GM12878 (cell line): ENCODE measurements around the gene ARHGEF7. TPM values are rescaled to one million over a fixed set of nuclear protein-coding genes. Genes with fewer than 3 reads are reported as not detected.

Experiments
- ATAC-seq: fragments of 200-7000 bp; cut with Tn5 transposase; 3 replicates; pipeline ENCODE4 v1.9.1; 2020; ENCODE audit warnings: mild to moderate bottlenecking, moderate library complexity
- BruUV-seq: library from RNA; stranded (reverse); fragments of 400-500 nt; replicated peaks from 2 replicates; lab custom pipeline; 2021; lab: Mats Ljungman, UMichigan
- CTCF ChIA-PET: fragments of 300-600 bp; sonication (Branson Sonifier 250); formaldehyde crosslinking; extraction: SDS; loops from one replicate; lab custom pipeline; 2021; ENCODE audit warnings: inconsistent platforms; lab: Yijun Ruan, JAX
- POLR2A ChIA-PET: fragments of 350-600 bp; formaldehyde crosslinking; extraction: SDS; loops from one replicate; lab custom pipeline; 2021; ENCODE audit warnings: inconsistent platforms; lab: Charles Lee
- RAD21 ChIA-PET: fragments of 300-600 bp; sonication (Branson Sonifier 250); formaldehyde crosslinking; loops from one replicate; lab custom pipeline; 2023; ENCODE audit warnings: antibody characterized with exemption; ENCODE audit not compliant: unreplicated experiment; lab: Charles Lee
- SMC1A ChIA-PET: fragments of 300-600 bp; sonication (Branson Sonifier 250); formaldehyde crosslinking; loops from one replicate; lab custom pipeline; 2023; ENCODE audit not compliant: unreplicated experiment, uncharacterized antibody; lab: Charles Lee
- DNase-seq: peaks from one replicate; pipeline ENCODE4 v3.0.0-alpha.2; 2011; ENCODE audit warnings: low read depth, low spot score
- FAIRE-seq: peaks from 3 replicates; lab custom pipeline; 2011; peaks lifted over from hg19 to GRCh38; lab: Jason Lieb, UNC
- H2AFZ ChIP-seq: 2 replicates; pipeline ENCODE4 v1.6.0; 2011; ENCODE audit warnings: low read depth, low read length, control low read depth; ENCODE audit not compliant: control insufficient read depth
- H3K27ac ChIP-seq: 2 replicates; pipeline ENCODE4 v1.5.1; 2011; ENCODE audit warnings: control low read depth; ENCODE audit not compliant: control insufficient read depth, insufficient read depth
- H3K27me3 ChIP-seq, 2 experiments: replicated peaks in 1 of 2; 2 replicates each; pipeline versions ENCODE4 v1.6.0 to v1.6.1; 2011; ENCODE audit warnings: low read length in 1 of 2; ENCODE audit not compliant: control insufficient read depth in 2 of 2, insufficient read depth in 2 of 2
- H3K36me3 ChIP-seq, 2 experiments: 2 replicates each; pipeline ENCODE4 v1.5.1; 2011; ENCODE audit warnings: low read length in 1 of 2; ENCODE audit not compliant: control insufficient read depth in 2 of 2, insufficient read depth in 2 of 2
- H3K4me1 ChIP-seq: 2 replicates; pipeline ENCODE4 v1.6.1; 2011; ENCODE audit warnings: mild to moderate bottlenecking, low read length, moderate library complexity, mixed read lengths; ENCODE audit not compliant: control insufficient read depth, insufficient read depth
- H3K4me2 ChIP-seq: 2 replicates; pipeline ENCODE4 v1.6.0; 2011; ENCODE audit warnings: control low read depth; ENCODE audit not compliant: control insufficient read depth, insufficient read depth
- H3K4me3 ChIP-seq: fragments of 200-600 bp; sonication (generic); 2 replicates; pipeline ENCODE4 v1.5.1; 2016
- H3K79me2 ChIP-seq: 2 replicates; pipeline ENCODE4 v1.6.0; 2011; ENCODE audit warnings: low read length; ENCODE audit not compliant: control insufficient read depth, insufficient read depth
- H3K9ac ChIP-seq: 2 replicates; pipeline ENCODE4 v1.8.0; 2011; ENCODE audit warnings: low read length, control low read depth, mixed read lengths; ENCODE audit not compliant: control insufficient read depth, insufficient read depth
- H3K9me3 ChIP-seq: replicated peaks from 3 replicates; pipeline ENCODE4 v1.5.1; 2011; ENCODE audit warnings: mild to moderate bottlenecking, low read length; ENCODE audit not compliant: control insufficient read depth, insufficient read depth
- H4K20me1 ChIP-seq: 2 replicates; pipeline ENCODE4 v1.6.0; 2011; ENCODE audit not compliant: control insufficient read depth, insufficient read depth
- CBFB ChIP-seq: IDR thresholded peaks from 2 replicates; pipeline ENCODE4 v1.6.1; 2016; ENCODE audit warnings: antibody characterized with exemption, low read depth
- E2F8 ChIP-seq: fragments of 450-650 bp; IDR thresholded peaks from 2 replicates; pipeline ENCODE4 v1.6.1; 2018; ENCODE audit warnings: mild to moderate bottlenecking, low read depth, moderate library complexity; ENCODE audit not compliant: partially characterized antibody
- EGR1 ChIP-seq, 2 experiments: IDR thresholded peaks; 1 replicate in 1 of 2; 2 replicates in 1 of 2; pipeline ENCODE4 v1.6.1; 2011 to 2012; ENCODE audit warnings: low read depth in 2 of 2, low read length in 2 of 2, borderline replicate concordance in 1 of 2, mild to moderate bottlenecking in 1 of 2, moderate library complexity in 1 of 2
- MLLT1 ChIP-seq: fragments of 450-650 bp; IDR thresholded peaks from 2 replicates; pipeline ENCODE4 v1.6.1; 2016; ENCODE audit warnings: mild to moderate bottlenecking
- NBN ChIP-seq: fragments of 450-650 bp; IDR thresholded peaks from 2 replicates; pipeline ENCODE4 v1.6.1; 2016
- PBX3 ChIP-seq: IDR thresholded peaks from 2 replicates; pipeline ENCODE4 v1.6.1; 2011; ENCODE audit warnings: mild to moderate bottlenecking, low read depth, low read length, moderate library complexity; ENCODE audit not compliant: insufficient replicate concordance
- PML ChIP-seq: IDR thresholded peaks from 2 replicates; pipeline ENCODE4 v1.6.1; 2012; ENCODE audit warnings: low read length, inconsistent platforms
- POLR2AphosphoS5 ChIP-seq: IDR thresholded peaks from 2 replicates; pipeline ENCODE4 v1.6.1; 2011; ENCODE audit warnings: mild to moderate bottlenecking, low read length, inconsistent platforms
- SMARCA5 ChIP-seq: fragments of 450-650 bp; IDR thresholded peaks from 2 replicates; pipeline ENCODE4 v1.6.1; 2017; ENCODE audit warnings: mild to moderate bottlenecking
- SRF ChIP-seq, 2 experiments: IDR thresholded peaks; 2 replicates each; pipeline ENCODE4 v1.6.1; 2011; ENCODE audit warnings: low read depth in 2 of 2, low read length in 2 of 2, mild to moderate bottlenecking in 1 of 2, moderate library complexity in 1 of 2
- STAT3 ChIP-seq: IDR thresholded peaks from 2 replicates; pipeline ENCODE4 v1.6.1; 2011; ENCODE audit warnings: low read depth, low read length, improper control_type of control experiment
- WRNIP1 ChIP-seq: IDR thresholded peaks from 2 replicates; pipeline ENCODE4 v1.6.1; 2011; ENCODE audit warnings: low read depth, low read length, improper control_type of control experiment, borderline replicate concordance
- ZNF24 ChIP-seq: fragments of 450-650 bp; IDR thresholded peaks from 2 replicates; pipeline ENCODE4 v1.6.1; 2017; ENCODE audit warnings: antibody characterized with exemption, mild to moderate bottlenecking
- ZNF687 ChIP-seq: fragments of 450-650 bp; IDR thresholded peaks from 2 replicates; pipeline ENCODE4 v1.6.1; 2017; ENCODE audit warnings: mild to moderate bottlenecking, moderate library complexity
- WGBS: methylation state at CpG from one replicate; pipeline ENCODE4 v1.1.6; 2016; ENCODE audit warnings: low lambda C conversion rate; ENCODE audit not compliant: insufficient replicate concordance, insufficient coverage; ENCODE audit errors: missing lambda C conversion rate; 5-methylcytosine and 5-hydroxymethylcytosine counted together
- in situ Hi-C: fragments of 300-500 bp; cut with MboI; formaldehyde crosslinking; loops from 9 replicates; pipeline ENCODE4 v1.14.3; 2018; ENCODE audit warnings: mixed read lengths
- intact Hi-C: fragments of 100-400 bp; cut with micrococcal nuclease; formaldehyde crosslinking; loops from one replicate; pipeline ENCODE4 v1.14.2; 2022; ENCODE audit not compliant: unreplicated experiment
- polyA plus RNA-seq, 11 experiments: library from polyadenylated mRNA; depleted of rRNA in 4 of 11; unstranded in 6 of 11; stranded (reverse) in 5 of 11; fragments of >200 nt; fragmentation: Nextera tagmentation in 4 of 11; fragmentation: Illumina TruSeq in 1 of 11; extraction: Ambion mirVana in 4 of 11; extraction: Trizol in 1 of 11; gene quantifications; 1 replicate in 1 of 11; 2 replicates in 10 of 11; pipeline versions ENCODE4 v1.2.1 to v1.2.3, GENCODE V29; 2011 to 2016; ENCODE audit warnings: inconsistent platforms in 2 of 11, missing spikeins in 2 of 11, low read depth in 1 of 11
- total RNA-seq, 4 experiments: library from RNA; depleted of rRNA in 3 of 4; stranded (reverse); fragments of >200 nt in 3 of 4; fragmentation: Illumina TruSeq in 1 of 4; extraction: Trizol in 1 of 4; gene quantifications; 2 replicates each; pipeline versions ENCODE4 v1.2.1 to v1.2.3, GENCODE V29; 2013 to 2021

Gene ARHGEF7
- total and polyA plus RNA-seq, 10 of the 15 experiments (the other 5 are each of a cell fraction or from before 2014, with no cell fraction given): 4.7 to 65.5 (median 36.6) TPM

GRCh38 chr13:111289251-111289650 is 174.1 kb downstream of the ARHGEF7 start (continued):
- TF ChIP-seq ZNF687: no peak
- TF ChIP-seq, all 136 proteins: peak for 0

GRCh38 chr13:111291908-111292307 is 176.8 kb downstream of the ARHGEF7 start:
- SMC1A ChIA-PET: interaction anchor here (1.0 kb wide), 1 partner anchor 224 kb away, joined by 4 read pairs; no protein-coding TSS in a partner anchor
- no TSS peak for BruUV-seq
- Histone ChIP-seq H3K27ac (no peak overlapping the region), H4K20me1 (no peaks in the 10 kb centered on the region; the same call in 1 of the 2 replicates), H3K4me3 (no peak overlapping the region), H3K9me3 (no peaks in the 10 kb centered on the region), H3K27me3 (no peaks in the 10 kb centered on the region), H3K9ac (no peak overlapping the region), H3K4me1 (peaks cover 7% of the 10 kb centered on the region), H3K36me3 (peaks cover 14 to 34% of the 10 kb centered on the region in 2 experiments), H3K79me2 (no peaks in the 10 kb centered on the region), H3K4me2 (no peak overlapping the region), H2AFZ (no peak overlapping the region)
- intact Hi-C loops (no loop called here), in situ Hi-C loops (no loop called here)
- CTCF ChIA-PET: no interaction called here
- RAD21 ChIA-PET: no interaction called here
- ATAC-seq: no peak
- POLR2A ChIA-PET: no interaction called here
- no peak for DNase-seq
- no peak for FAIRE-seq
- WGBS: 98% methylated on average over 14 of the region's 14 CpGs
- TF ChIP-seq PBX3: no peak
- TF ChIP-seq SRF (IDR thresholded peaks at IDR 0.05; ENCODE audit: low read depth in 2 of 2, low read length in 2 of 2): no peak
- no peak for TF ChIP-seq E2F8
- TF ChIP-seq CBFB: no peak
- no peak for TF ChIP-seq EGR1 (IDR thresholded peaks at IDR 0.05; ENCODE audit: borderline replicate concordance in 1 of 2, low read depth in 2 of 2, low read length in 2 of 2)
- TF ChIP-seq PML: no peak
- TF ChIP-seq SMARCA5: no peak
- TF ChIP-seq WRNIP1: no peak
- no peak for TF ChIP-seq STAT3
- TF ChIP-seq ZNF24: no peak
- TF ChIP-seq MLLT1: no peak
- TF ChIP-seq POLR2AphosphoS5: no peak
- no peak for TF ChIP-seq NBN
